ENCODE results near the gene SLCO1B3. TPM values are rescaled to one million over a fixed set of nuclear protein-coding genes. Genes with fewer than 3 reads are reported as not detected.

SLCO1B3 gene
- total and polyA plus RNA-seq, 2 experiments from 2014 or later = 0.17 TPM; not detected in 1

DNA sequence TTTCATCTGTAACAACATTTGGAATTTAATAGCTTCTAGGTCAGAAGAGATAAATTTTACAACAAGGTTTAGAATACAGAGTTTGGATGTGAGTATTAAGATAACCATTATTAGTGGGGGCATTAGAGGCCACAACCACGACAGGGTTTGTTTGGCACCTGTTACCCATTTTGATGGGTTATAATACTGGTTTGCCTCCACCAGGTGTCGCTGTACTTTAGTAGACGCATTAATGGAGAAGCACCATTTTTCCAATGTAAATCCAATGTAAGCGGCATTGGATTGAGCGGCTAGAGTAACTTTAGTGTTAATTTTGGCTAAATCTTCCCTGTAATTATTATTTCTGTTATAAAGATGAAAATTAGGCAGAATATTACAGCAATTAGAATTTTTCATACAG is 136.2 kb downstream of the SLCO1B3 start:
- H3K4me1 ChIP-seq (ENCODE audit: insufficient read depth) = no peaks in the 10 kb centered on the region
- H3F3A ChIP-seq (replicated peaks; ENCODE audit: low read depth) = no peaks in the 10 kb centered on the region
- no peaks in the 10 kb centered on the region for H3K79me2 ChIP-seq (replicated peaks; ENCODE audit: insufficient read depth)
- no peaks in the 10 kb centered on the region; the same call in 1 of the 2 replicates for H3K9me2 ChIP-seq (ENCODE audit: insufficient read depth)
- no peak overlapping the region for H3K4me2 ChIP-seq
- no peaks in the 10 kb centered on the region for H3K27me3 ChIP-seq (ENCODE audit: insufficient read depth)
- Mint-ChIP-seq H3K27ac (no peak overlapping the region), H3K4me1 (no peaks in the 10 kb centered on the region), H3K27me3 (ENCODE audit: insufficient read depth, low read depth, poor library complexity) (peaks cover 3% of the 10 kb centered on the region), H3K36me3 (ENCODE audit: low read depth) (peaks cover 11% of the 10 kb centered on the region), H3K4me3 (no peak overlapping the region), H3K9me3 (peaks cover 15% of the 10 kb centered on the region)
- no peak overlapping the region for H3K27ac ChIP-seq (ENCODE audit: low read depth)
- H2AFZ ChIP-seq = no peak overlapping the region
- peak; percentile 68 for ATAC-seq
- DNase-seq (ENCODE audit: low spot score) = peak; percentile 84
- H3K4me3 ChIP-seq = no peak overlapping the region
- no peaks in the 10 kb centered on the region for H4K20me1 ChIP-seq (replicated peaks; ENCODE audit: insufficient read depth)
- TF ChIP-seq ZNF114 (CRISPR knock-in tag; IDR thresholded peaks at IDR 0.05) = no peak
- TF ChIP-seq, protein P1, sequence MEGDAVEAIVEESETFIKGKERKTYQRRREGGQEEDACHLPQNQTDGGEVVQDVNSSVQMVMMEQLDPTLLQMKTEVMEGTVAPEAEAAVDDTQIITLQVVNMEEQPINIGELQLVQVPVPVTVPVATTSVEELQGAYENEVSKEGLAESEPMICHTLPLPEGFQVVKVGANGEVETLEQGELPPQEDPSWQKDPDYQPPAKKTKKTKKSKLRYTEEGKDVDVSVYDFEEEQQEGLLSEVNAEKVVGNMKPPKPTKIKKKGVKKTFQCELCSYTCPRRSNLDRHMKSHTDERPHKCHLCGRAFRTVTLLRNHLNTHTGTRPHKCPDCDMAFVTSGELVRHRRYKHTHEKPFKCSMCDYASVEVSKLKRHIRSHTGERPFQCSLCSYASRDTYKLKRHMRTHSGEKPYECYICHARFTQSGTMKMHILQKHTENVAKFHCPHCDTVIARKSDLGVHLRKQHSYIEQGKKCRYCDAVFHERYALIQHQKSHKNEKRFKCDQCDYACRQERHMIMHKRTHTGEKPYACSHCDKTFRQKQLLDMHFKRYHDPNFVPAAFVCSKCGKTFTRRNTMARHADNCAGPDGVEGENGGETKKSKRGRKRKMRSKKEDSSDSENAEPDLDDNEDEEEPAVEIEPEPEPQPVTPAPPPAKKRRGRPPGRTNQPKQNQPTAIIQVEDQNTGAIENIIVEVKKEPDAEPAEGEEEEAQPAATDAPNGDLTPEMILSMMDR (conservative IDR thresholded peaks at IDR 0.05; ENCODE audit: low read depth in 2 of 2) = peak; percentile 74 to 81
- no peaks in the 10 kb centered on the region; the same call in 1 of the 2 replicates for H3K36me3 ChIP-seq (ENCODE audit: insufficient read depth)

DNA sequence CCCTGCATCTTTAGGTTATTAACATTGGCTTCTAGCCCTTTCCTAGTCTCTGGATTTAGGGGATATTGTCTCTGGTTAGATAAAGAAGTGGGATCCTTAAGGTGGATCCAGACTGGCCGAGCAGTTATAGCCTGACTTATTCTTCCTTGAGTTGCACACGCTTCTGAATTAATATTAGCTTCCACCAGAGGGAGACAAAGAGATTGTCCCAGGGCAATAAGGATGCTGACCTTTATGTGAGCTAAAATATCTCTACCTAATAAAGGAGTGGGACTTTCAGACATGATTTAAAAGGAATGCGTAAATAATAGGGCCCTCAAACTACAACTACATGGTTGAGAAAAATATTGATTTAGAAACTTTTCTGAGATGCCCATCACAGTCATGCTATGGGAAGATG is 139.7 kb downstream of the SLCO1B3 start:
- TF ChIP-seq JUNB (IDR thresholded peaks at IDR 0.05; ENCODE audit: unreplicated experiment) (no peak), EZH2 (IDR thresholded peaks at IDR 0.05; ENCODE audit: low read depth, unreplicated experiment) (no peak), NANOG (IDR thresholded peaks at IDR 0.05; ENCODE audit: borderline replicate concordance) (no peak), ZNF331 (CRISPR knock-in tag; IDR thresholded peaks at IDR 0.05; ENCODE audit: low read depth) (no peak)
- TF ChIP-seq, protein P1 (conservative IDR thresholded peaks at IDR 0.05; ENCODE audit: low read depth in 2 of 2) = peak; percentile 63 to 76
- TF ChIP-seq, protein P2, sequence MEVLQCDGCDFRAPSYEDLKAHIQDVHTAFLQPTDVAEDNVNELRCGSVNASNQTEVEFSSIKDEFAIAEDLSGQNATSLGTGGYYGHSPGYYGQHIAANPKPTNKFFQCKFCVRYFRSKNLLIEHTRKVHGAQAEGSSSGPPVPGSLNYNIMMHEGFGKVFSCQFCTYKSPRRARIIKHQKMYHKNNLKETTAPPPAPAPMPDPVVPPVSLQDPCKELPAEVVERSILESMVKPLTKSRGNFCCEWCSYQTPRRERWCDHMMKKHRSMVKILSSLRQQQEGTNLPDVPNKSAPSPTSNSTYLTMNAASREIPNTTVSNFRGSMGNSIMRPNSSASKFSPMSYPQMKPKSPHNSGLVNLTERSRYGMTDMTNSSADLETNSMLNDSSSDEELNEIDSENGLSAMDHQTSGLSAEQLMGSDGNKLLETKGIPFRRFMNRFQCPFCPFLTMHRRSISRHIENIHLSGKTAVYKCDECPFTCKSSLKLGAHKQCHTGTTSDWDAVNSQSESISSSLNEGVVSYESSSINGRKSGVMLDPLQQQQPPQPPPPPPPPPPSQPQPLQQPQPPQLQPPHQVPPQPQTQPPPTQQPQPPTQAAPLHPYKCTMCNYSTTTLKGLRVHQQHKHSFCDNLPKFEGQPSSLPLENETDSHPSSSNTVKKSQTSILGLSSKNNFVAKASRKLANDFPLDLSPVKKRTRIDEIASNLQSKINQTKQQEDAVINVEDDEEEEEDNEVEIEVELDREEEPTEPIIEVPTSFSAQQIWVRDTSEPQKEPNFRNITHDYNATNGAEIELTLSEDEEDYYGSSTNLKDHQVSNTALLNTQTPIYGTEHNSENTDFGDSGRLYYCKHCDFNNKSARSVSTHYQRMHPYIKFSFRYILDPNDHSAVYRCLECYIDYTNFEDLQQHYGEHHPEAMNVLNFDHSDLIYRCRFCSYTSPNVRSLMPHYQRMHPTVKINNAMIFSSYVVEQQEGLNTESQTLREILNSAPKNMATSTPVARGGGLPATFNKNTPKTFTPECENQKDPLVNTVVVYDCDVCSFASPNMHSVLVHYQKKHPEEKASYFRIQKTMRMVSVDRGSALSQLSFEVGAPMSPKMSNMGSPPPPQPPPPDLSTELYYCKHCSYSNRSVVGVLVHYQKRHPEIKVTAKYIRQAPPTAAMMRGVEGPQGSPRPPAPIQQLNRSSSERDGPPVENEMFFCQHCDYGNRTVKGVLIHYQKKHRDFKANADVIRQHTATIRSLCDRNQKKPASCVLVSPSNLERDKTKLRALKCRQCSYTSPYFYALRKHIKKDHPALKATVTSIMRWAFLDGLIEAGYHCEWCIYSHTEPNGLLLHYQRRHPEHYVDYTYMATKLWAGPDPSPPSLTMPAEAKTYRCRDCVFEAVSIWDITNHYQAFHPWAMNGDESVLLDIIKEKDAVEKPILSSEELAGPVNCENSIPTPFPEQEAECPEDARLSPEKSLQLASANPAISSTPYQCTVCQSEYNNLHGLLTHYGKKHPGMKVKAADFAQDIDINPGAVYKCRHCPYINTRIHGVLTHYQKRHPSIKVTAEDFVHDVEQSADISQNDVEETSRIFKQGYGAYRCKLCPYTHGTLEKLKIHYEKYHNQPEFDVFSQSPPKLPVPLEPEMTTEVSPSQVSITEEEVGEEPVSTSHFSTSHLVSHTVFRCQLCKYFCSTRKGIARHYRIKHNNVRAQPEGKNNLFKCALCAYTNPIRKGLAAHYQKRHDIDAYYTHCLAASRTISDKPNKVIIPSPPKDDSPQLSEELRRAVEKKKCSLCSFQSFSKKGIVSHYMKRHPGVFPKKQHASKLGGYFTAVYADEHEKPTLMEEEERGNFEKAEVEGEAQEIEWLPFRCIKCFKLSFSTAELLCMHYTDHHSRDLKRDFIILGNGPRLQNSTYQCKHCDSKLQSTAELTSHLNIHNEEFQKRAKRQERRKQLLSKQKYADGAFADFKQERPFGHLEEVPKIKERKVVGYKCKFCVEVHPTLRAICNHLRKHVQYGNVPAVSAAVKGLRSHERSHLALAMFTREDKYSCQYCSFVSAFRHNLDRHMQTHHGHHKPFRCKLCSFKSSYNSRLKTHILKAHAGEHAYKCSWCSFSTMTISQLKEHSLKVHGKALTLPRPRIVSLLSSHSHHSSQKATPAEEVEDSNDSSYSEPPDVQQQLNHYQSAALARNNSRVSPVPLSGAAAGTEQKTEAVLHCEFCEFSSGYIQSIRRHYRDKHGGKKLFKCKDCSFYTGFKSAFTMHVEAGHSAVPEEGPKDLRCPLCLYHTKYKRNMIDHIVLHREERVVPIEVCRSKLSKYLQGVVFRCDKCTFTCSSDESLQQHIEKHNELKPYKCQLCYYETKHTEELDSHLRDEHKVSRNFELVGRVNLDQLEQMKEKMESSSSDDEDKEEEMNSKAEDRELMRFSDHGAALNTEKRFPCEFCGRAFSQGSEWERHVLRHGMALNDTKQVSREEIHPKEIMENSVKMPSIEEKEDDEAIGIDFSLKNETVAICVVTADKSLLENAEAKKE (CRISPR knock-in tag; IDR thresholded peaks at IDR 0.05) = no peak
- no peaks in the 10 kb centered on the region; the same call in 1 of the 2 replicates for H3K36me3 ChIP-seq (ENCODE audit: insufficient read depth)
- no peak overlapping the region for H3K27ac ChIP-seq (ENCODE audit: low read depth)
- peaks cover 11% of the 10 kb centered on the region for H3K9me3 Mint-ChIP-seq
- no peaks in the 10 kb centered on the region for H3K27me3 ChIP-seq (ENCODE audit: insufficient read depth)
- no peaks in the 10 kb centered on the region for H3K79me2 ChIP-seq (replicated peaks; ENCODE audit: insufficient read depth)
- no peaks in the 10 kb centered on the region; the same call in 1 of the 2 replicates for H3K9me2 ChIP-seq (ENCODE audit: insufficient read depth)
- DNase-seq (ENCODE audit: low spot score) = peak; percentile 55
- H2AFZ ChIP-seq = no peak overlapping the region; the same call in 1 of the 2 replicates
- no peak overlapping the region for H3K4me2 ChIP-seq
- peak; percentile 71 for ATAC-seq
- H3K27me3 Mint-ChIP-seq (ENCODE audit: insufficient read depth, low read depth, poor library complexity) = peaks cover 3% of the 10 kb centered on the region
- H3K4me1 Mint-ChIP-seq = no peaks in the 10 kb centered on the region
- H3K4me3 ChIP-seq = no peak overlapping the region
- no peaks in the 10 kb centered on the region for H4K20me1 ChIP-seq (replicated peaks; ENCODE audit: insufficient read depth)
- H3K4me3 Mint-ChIP-seq = no peak overlapping the region
- H3K27ac Mint-ChIP-seq = no peak overlapping the region
- no peaks in the 10 kb centered on the region for H3K4me1 ChIP-seq (ENCODE audit: insufficient read depth)
- no peaks in the 10 kb centered on the region for H3F3A ChIP-seq (replicated peaks; ENCODE audit: low read depth)
- H3K36me3 Mint-ChIP-seq (ENCODE audit: low read depth) = no peaks in the 10 kb centered on the region

All from GM23338 (cell line).